Activated CD8-positive, alpha-beta T cell treated with anti-CD3 and anti-CD28 coated beads, Interleukin-2, amount 10 ng/mL, durations not matched to agents 7 days and 5 days (primary cell): ENCODE measurements around the gene LIMS2. TPM values are rescaled to one million over a fixed set of nuclear protein-coding genes. Genes with fewer than 3 reads are reported as not detected.

Experiments used
- ATAC-seq: fragments of 150-1000 bp; cut with Tn5 transposase; one replicate; pipeline ENCODE4 v1.10.0; 2021; ENCODE audit warnings: moderate library complexity
- CTCF ChIA-PET: fragments of 350-600 bp; sonication (Branson Sonifier 250); formaldehyde crosslinking; loops from one replicate; lab custom pipeline; 2021; ENCODE audit warnings: antibody characterized with exemption; lab: Charles Lee
- POLR2A ChIA-PET: fragments of 350-600 bp; sonication (Branson Sonifier 250); formaldehyde crosslinking; loops from one replicate; lab custom pipeline; 2021; ENCODE audit warnings: antibody characterized with exemption; lab: Charles Lee
- DNase-seq: peaks from one replicate; pipeline ENCODE4 v3.0.0-alpha.2; 2020
- H3K27ac Mint-ChIP-seq: one replicate; pipeline ENCODE4 v1.8.0; 2021; ENCODE audit warnings: mild to moderate bottlenecking, mixed read lengths
- H3K27me3 Mint-ChIP-seq: one replicate; pipeline ENCODE4 v1.8.0; 2021; ENCODE audit warnings: low read depth, mixed read lengths
- H3K36me3 Mint-ChIP-seq: one replicate; pipeline ENCODE4 v1.8.0; 2021; ENCODE audit warnings: low read depth, mixed read lengths
- H3K4me1 Mint-ChIP-seq: one replicate; pipeline ENCODE4 v1.8.0; 2021; ENCODE audit warnings: low read depth, mixed read lengths
- H3K4me3 Mint-ChIP-seq: one replicate; pipeline ENCODE4 v1.8.0; 2021; ENCODE audit warnings: mild to moderate bottlenecking, mixed read lengths
- H3K9me3 Mint-ChIP-seq: one replicate; pipeline ENCODE4 v1.8.0; 2022; ENCODE audit warnings: mixed read lengths; ENCODE audit not compliant: insufficient read depth
- total RNA-seq, 2 experiments: library from RNA; stranded (reverse); gene quantifications; one replicate each; pipeline ENCODE4 v1.2.3, GENCODE V29; 2021

Gene LIMS2
- total RNA-seq, 2 experiments from 2014 or later: 35.3 to 38.3 TPM

DNA sequence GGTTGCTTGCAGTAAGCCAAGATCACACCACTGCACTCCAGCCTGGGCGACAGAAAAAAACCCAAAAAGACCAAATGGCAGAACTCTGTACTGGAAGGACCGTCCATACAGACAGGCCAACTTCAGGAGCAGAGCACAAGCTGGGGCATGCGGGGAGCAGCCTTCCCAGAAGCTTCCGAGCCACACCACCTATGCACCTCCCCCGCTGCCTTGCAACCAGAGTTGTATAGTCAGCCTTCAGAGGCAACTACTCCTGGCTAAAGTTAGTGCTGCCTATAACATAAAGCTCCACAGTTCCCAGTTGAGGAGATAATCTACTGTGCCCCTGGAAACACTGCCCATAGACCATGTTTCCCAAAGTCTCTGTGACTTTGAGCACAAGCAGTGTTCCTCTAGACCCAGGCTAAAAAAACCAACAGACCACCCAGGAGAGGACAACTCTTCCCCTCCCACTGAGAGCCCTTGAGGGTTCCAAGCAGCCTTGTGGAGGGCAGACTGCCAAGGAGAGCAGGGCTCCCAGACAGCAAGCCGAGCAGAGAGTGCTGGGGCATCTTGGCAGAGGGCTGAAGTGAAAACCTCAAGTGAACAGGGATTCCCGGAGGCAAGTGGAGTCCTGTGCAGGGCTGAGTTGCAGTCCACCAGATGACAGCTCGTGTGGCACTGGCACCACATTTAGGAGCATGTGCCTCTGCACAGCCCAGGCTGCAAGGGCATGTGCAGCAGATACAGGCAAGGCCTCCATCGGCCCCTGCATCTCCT is 32.7 kb upstream of the LIMS2 start:
- peaks cover 48% of the 10 kb centered on the region for H3K36me3 Mint-ChIP-seq
- ATAC-seq (peak; percentile 8), DNase-seq (no peak)
- H3K4me3 Mint-ChIP-seq: no peak overlapping the region
- H3K4me1 Mint-ChIP-seq: peaks cover 21% of the 10 kb centered on the region
- H3K9me3 Mint-ChIP-seq: no peaks in the 10 kb centered on the region
- CTCF ChIA-PET: no interaction called here
- POLR2A ChIA-PET: no interaction called here
- H3K27me3 Mint-ChIP-seq: no peaks in the 10 kb centered on the region
- H3K27ac Mint-ChIP-seq: no peak overlapping the region

DNA sequence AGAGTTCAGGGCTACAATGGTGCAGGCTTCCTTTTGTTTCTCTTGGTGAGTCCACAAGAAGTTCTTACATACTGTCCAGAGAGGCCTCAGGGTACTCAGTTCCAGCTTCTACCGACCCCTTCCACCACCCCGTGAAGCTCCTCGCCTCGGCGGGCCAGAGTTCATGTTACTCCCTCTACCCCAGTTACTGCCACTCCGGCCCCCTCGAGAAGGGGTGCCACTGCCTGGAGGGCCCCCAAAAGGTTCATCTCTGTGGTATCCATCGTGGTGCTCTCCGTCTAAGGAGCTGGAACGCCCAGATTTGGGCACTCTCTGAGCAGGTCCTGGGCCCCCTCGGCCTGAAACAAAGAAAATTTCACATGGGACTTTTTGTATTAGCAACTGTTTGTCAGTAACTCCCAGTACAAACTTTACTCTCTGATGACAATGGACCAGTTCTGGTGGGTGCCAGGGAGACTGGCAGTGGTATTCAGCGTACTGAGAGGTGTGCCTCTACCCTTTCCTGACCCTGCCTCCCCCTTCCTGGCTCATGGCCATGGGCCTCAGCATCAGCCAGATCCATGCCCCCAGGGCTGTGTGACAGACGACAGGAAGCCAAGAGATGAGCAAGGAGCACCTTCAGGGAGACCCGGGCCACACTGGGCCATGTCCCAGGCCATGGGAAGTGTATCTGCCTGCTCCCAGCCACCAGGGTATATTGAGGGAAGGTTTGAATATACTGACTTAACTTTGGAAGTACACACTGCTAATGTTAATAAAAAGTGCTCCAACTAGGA is 31.1 kb upstream of the LIMS2 start:
- Mint-ChIP-seq H3K36me3 (peaks cover 56% of the 10 kb centered on the region), H3K9me3 (no peaks in the 10 kb centered on the region), H3K27me3 (no peaks in the 10 kb centered on the region), H3K4me1 (peaks cover 31% of the 10 kb centered on the region), H3K4me3 (no peak overlapping the region), H3K27ac (no peak overlapping the region)
- DNase-seq (no peak), ATAC-seq (no peak)
- ChIA-PET CTCF (interaction anchor here (0.8 to 2.9 kb wide), 2 partner anchors 115 kb away, joined by 3 to 13 read pairs; no protein-coding TSS in a partner anchor), POLR2A (no interaction called here)

DNA sequence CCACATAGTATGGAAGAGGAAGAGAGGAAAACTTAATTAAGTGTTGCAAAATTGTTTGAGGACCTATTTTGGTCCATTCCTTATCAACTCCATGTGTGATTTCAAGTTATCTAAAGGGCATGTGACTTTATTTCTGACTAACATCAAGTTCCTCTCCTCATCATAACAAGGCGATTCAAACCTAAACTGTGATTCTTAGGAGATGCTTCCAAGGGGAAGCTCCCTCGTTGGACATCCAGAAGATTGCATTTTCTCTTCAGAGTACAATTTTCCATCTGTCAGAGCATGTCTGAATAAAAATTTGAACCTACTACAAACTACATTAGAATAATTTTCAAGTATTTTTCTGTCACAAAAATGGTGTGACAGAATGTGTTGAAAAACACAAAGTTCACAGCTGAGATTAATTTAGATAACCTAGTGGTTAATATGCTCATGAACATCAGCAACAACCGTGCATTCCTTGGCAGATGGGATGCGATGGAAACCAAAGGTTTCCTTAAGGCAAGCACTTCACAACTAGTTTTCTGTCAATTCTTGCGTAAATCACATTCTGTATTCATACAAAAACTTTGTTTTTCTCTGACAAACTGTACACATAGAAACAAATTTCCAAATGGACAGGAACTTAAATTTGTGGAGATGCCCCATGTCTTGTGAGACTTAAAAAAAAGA is 30.2 kb upstream of the LIMS2 start:
- H3K4me3 Mint-ChIP-seq: no peak overlapping the region
- DNase-seq: no peak
- no peaks in the 10 kb centered on the region for H3K27me3 Mint-ChIP-seq
- H3K27ac Mint-ChIP-seq: peak overlapping the region; percentile 3
- peaks cover 53% of the 10 kb centered on the region for H3K36me3 Mint-ChIP-seq
- ATAC-seq: no peak
- H3K4me1 Mint-ChIP-seq: peaks cover 36% of the 10 kb centered on the region
- H3K9me3 Mint-ChIP-seq: no peaks in the 10 kb centered on the region
- CTCF ChIA-PET: interaction anchor here (2.9 kb wide), 1 partner anchor 114 kb away, joined by 13 read pairs; no protein-coding TSS in a partner anchor
- POLR2A ChIA-PET: interaction anchor here (0.6 kb wide), 1 partner anchor 323 kb away, joined by 3 read pairs; the partner anchor contains the start of gene SAP130

DNA sequence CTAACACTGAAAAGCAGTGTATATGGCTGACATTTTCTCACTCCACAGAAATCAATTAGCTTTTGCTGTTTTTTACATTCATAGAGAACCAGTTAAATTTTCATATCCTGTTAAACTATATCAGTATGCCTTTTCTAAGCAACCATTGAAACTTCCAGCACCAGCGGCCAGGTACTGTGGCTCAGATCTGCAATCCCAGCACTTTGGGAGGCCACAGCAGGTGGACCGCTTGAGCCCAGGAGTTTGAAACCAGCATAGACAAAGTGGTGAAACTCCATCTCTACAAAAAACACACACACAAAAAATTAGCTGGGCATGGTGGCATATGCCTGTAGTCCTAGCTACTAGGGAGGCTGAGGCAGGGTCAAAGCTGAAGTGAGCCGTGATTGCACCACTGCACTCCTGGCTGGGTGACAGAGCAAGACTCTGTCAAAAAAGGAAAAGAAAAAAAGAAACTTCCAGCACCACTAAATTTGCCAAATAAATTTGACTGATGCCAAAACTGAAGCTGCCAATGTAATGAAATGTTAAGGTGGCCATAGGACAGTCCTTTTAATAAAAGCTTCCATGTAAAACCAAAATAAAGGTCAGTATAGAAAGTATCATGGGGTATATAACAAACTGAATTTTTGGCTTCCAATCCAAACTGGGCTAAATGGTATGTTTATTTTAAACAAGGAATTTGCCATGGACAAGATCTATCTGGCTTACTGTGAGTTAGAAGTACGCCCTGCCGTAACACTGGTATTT is 29.5 kb upstream of the LIMS2 start:
- ATAC-seq (no peak), DNase-seq (no peak)
- Mint-ChIP-seq H3K36me3 (peaks cover 55% of the 10 kb centered on the region), H3K27ac (peak overlapping the region; percentile 3), H3K4me1 (peaks cover 41% of the 10 kb centered on the region), H3K27me3 (no peaks in the 10 kb centered on the region), H3K4me3 (no peak overlapping the region), H3K9me3 (no peaks in the 10 kb centered on the region)
- POLR2A ChIA-PET: interaction anchor here (0.6 to 1.7 kb wide), 3 partner anchors 14 to 386 kb away, joined by 3 to 5 read pairs (median 3); partner anchors contain the start of genes SAP130 and UGGT1
- CTCF ChIA-PET: interaction anchor here (1.0 to 2.9 kb wide), 4 partner anchors 9 to 508 kb away, joined by 3 to 13 read pairs (median 4); no protein-coding TSS in a partner anchor

DNA sequence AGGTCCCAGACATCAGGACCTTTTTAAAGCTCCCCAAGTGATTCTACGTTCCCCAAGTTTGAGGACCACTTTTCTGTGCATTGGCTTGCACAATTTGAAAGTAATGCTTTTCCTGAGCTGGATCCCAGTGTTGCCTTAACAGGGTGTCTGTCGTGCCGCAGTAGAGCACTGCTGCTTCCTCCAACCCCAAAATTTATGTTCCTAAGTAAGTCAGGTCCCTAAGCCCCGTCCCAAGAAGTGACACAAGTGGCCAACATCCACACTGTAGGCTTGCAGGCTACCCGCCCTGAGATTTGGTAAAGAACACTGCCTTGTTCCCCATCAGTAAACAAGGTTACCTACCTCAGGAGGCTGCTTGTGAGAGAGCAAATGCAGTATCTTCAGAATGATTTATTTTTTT is 28.0 kb upstream of the LIMS2 start:
- H3K27ac Mint-ChIP-seq: peak overlapping the region; percentile 44
- H3K9me3 Mint-ChIP-seq: no peaks in the 10 kb centered on the region
- ATAC-seq: no peak
- no peaks in the 10 kb centered on the region for H3K27me3 Mint-ChIP-seq
- ChIA-PET CTCF (interaction anchor here (0.6 to 2.9 kb wide), 4 partner anchors 7 to 224 kb away, joined by 3 to 13 read pairs (median 4); no protein-coding TSS in a partner anchor), POLR2A (interaction anchor here (0.8 to 1.7 kb wide), 4 partner anchors 15 to 599 kb away, joined by 3 to 5 read pairs (median 4); partner anchors contain the start of gene UGGT1)
- H3K36me3 Mint-ChIP-seq: peaks cover 44% of the 10 kb centered on the region
- H3K4me3 Mint-ChIP-seq: peak overlapping the region; percentile 81
- DNase-seq: no peak
- H3K4me1 Mint-ChIP-seq: peaks cover 41% of the 10 kb centered on the region

DNA sequence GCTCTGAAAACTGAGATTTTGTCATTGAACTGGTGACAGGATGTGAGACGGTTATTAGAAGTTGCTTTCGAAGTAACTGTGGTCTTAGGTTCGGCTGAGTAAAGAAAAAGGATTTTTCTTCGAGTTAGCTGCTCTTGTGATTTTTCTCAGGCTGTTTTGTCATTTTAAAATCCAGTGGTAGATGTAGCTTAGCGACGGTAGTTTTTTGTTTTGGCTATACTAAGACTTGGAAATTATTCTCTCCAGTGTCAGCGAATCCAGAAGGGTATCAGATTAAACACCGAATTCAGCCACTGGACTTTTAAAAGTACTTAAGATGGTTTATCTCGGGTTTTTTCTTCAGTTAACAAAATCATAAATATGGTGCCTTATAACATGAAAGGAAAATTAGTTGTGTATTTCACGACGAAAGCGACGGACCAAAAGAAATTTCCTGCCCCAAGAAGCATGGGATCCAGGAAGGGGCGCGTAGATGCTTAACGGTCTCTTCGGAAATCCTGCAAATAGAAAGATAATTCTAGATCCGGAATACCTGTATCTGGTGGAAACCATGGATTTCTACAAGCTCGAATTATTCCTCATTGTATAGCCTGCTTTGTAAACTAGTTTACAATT is 27.2 kb upstream of the LIMS2 start:
- peak overlapping the region; percentile 81 for H3K4me3 Mint-ChIP-seq
- DNase-seq (no peak), ATAC-seq (no peak)
- ChIA-PET POLR2A (interaction anchor here (0.7 to 3.0 kb wide), 13 partner anchors 10 to 598 kb away, joined by 3 to 13 read pairs (median 5); partner anchors contain the start of genes IWS1, POLR2D, UGGT1 and WDR33), CTCF (interaction anchor here (0.6 to 2.0 kb wide), 9 partner anchors 11 to 223 kb away, joined by 3 to 18 read pairs (median 4); partner anchors contain the start of gene WDR33)
- peaks cover 38% of the 10 kb centered on the region for H3K36me3 Mint-ChIP-seq
- no peaks in the 10 kb centered on the region for H3K9me3 Mint-ChIP-seq
- peak overlapping the region; percentile 90 for H3K27ac Mint-ChIP-seq
- H3K27me3 Mint-ChIP-seq: no peaks in the 10 kb centered on the region
- H3K4me1 Mint-ChIP-seq: peaks cover 41% of the 10 kb centered on the region

DNA sequence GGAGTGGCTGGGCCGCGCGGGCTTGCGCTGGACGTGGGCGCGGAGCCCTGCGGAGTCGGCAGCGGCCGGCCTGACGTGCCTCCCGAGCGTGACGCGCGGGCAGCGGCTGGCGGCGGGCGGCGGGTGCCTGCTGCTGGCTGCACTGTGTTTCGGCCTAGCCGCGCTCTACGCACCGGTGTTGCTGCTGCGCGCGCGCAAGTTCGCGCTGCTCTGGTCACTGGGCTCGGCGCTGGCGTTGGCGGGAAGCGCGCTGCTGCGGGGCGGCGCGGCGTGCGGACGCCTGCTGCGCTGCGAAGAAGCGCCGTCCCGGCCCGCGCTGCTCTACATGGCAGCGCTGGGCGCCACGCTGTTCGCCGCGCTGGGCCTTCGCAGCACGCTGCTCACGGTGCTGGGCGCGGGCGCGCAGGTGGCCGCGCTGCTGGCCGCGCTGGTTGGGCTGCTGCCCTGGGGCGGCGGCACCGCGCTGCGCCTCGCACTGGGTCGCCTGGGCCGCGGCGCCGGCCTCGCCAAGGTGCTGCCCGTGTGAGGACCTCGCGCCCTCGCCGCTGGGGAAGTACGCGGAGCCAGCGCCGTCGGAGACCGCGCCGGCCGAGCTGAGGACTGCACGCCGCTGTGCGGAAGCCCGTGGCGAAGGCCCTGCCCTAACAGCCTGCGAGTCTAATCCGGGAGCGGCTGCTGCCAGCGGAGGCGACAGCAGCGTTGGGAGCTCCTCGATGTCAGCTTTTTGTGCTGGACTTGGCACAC is 26.5 kb upstream of the LIMS2 start:
- CTCF ChIA-PET: interaction anchor here (0.7 to 2.0 kb wide), 8 partner anchors 10 to 222 kb away, joined by 3 to 18 read pairs (median 4); partner anchors contain the start of gene WDR33

DNA sequence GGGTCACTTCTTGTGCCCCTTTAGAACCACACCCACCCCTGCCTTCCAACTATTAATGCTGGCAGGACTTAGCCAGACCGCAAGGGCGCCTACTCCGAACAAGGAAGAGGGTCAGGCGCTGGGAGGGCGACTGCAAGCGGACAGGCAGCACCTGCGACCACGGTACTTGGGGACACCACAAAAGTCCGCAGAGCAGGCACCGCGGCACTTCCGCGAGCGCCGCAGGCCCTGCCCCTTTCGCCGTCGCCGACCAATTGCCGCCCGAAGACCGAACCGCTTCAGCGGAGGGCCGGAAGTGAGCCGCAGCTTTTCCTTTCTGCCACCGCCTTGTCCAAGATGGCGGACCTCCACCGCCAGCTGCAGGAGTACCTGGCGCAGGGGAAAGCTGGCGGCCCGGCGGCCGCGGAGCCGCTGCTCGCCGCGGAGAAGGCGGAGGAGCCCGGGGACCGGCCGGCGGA is 25.9 kb upstream of the LIMS2 start, which contains the start of gene SFT2D3:
SFT2D3 (plus strand) TSS at position 305 of the 458 bp plus-strand sequence; CDS start at position 337, 32 bp downstream.
- Mint-ChIP-seq H3K36me3 (peaks cover 31% of the 10 kb centered on the region), H3K4me3 (peak within 1 kb of the TSS; percentile 84), H3K27ac (peak within 1 kb of the TSS; percentile 95), H3K27me3 (no peaks in the 10 kb centered on the region), H3K9me3 (no peaks in the 10 kb centered on the region), H3K4me1 (peaks cover 41% of the 10 kb centered on the region)
- ChIA-PET CTCF (interaction anchor here (2.0 kb wide), 1 partner anchor 110 kb away, joined by 18 read pairs; no protein-coding TSS in a partner anchor), POLR2A (interaction anchor here (0.9 to 3.0 kb wide), 8 partner anchors 9 to 390 kb away, joined by 3 to 13 read pairs (median 5); partner anchors contain the start of genes UGGT1 and WDR33)
- peak; percentile 83 for ATAC-seq
- DNase-seq: peak; percentile 93

More for the DNA sequence above, 26.5 kb upstream of the LIMS2 start:
- H3K4me1 Mint-ChIP-seq: peaks cover 41% of the 10 kb centered on the region
- H3K27me3 Mint-ChIP-seq: no peaks in the 10 kb centered on the region
- H3K27ac Mint-ChIP-seq: peak overlapping the region; percentile 95
- POLR2A ChIA-PET: interaction anchor here (0.7 to 3.0 kb wide), 12 partner anchors 10 to 416 kb away, joined by 3 to 13 read pairs (median 5); partner anchors contain the start of genes IWS1, POLR2D, UGGT1 and WDR33
- no peaks in the 10 kb centered on the region for H3K9me3 Mint-ChIP-seq
- ATAC-seq (peak; percentile 85), DNase-seq (peak; percentile 85)
- peaks cover 36% of the 10 kb centered on the region for H3K36me3 Mint-ChIP-seq
- H3K4me3 Mint-ChIP-seq: peak overlapping the region; percentile 84

DNA sequence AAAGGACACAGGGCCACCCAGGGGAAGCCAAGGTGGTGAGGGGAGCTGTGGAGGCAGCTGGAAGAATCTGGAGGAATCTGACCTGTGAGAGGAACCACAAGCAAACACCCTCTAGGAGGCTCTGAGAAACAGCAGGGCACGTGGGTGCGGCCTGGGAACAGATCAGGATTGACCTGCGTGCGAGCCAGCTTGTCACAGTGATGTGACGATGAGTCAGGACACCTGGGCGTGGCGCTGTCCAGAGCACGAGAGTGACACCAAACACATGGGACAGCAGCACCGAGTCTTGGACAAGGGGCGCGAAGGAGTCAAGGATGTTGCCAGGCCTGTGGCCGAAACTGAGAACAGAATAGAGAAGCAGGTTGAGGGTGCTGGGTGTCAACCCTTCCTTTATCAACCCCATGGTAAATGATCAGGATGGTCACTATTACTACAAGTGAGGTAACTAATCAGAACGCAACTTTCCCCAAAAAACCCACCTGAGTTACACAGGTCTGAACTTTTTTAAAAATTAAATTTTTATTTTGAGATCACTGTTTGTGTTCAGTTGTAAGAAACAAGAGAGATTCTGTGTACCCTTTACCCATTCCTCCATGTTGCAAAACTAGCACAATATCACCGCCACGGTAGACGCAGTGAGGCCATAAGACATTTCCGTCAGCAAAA is 25.3 kb upstream of the LIMS2 start:
- CTCF ChIA-PET: interaction anchor here (2.0 kb wide), 1 partner anchor 109 kb away, joined by 18 read pairs; no protein-coding TSS in a partner anchor
- no peaks in the 10 kb centered on the region for H3K9me3 Mint-ChIP-seq
- H3K27me3 Mint-ChIP-seq: no peaks in the 10 kb centered on the region
- H3K36me3 Mint-ChIP-seq: peaks cover 29% of the 10 kb centered on the region
- POLR2A ChIA-PET: interaction anchor here (0.6 to 3.0 kb wide), 7 partner anchors 9 to 221 kb away, joined by 3 to 13 read pairs (median 4); partner anchors contain the start of gene WDR33
- peak overlapping the region; percentile 84 for H3K4me3 Mint-ChIP-seq
- DNase-seq (no peak), ATAC-seq (no peak)
- H3K4me1 Mint-ChIP-seq: peaks cover 41% of the 10 kb centered on the region
- H3K27ac Mint-ChIP-seq: peak overlapping the region; percentile 95
